GM12872 (cell line): ENCODE results near the gene WDR55.

Experiments
- CTCF ChIP-seq: IDR thresholded peaks from 3 replicates; pipeline ENCODE4 v1.5.1; 2011; ENCODE audit warnings: low read depth, mild to moderate bottlenecking, low read length, moderate library complexity; ENCODE audit not compliant: insufficient read depth

The WDR55 gene

GRCh38 chr5:140690941-140691924 is 26.5 kb downstream of the WDR55 start, which contains the start of the genes HARS1 and HARS2:
Gene HARS1, minus strand, starts transcription at chr5:140691370. Its CDS starts 66 bp downstream, at chr5:140691304.
Gene HARS2, plus strand, starts transcription at chr5:140691455. Its CDS starts 194 bp downstream, at chr5:140691649.
- no peak for TF ChIP-seq CTCF

GRCh38 chr5:140694276-140694675 is 29.6 kb downstream of the WDR55 start:
- no peak for TF ChIP-seq CTCF

DNA sequence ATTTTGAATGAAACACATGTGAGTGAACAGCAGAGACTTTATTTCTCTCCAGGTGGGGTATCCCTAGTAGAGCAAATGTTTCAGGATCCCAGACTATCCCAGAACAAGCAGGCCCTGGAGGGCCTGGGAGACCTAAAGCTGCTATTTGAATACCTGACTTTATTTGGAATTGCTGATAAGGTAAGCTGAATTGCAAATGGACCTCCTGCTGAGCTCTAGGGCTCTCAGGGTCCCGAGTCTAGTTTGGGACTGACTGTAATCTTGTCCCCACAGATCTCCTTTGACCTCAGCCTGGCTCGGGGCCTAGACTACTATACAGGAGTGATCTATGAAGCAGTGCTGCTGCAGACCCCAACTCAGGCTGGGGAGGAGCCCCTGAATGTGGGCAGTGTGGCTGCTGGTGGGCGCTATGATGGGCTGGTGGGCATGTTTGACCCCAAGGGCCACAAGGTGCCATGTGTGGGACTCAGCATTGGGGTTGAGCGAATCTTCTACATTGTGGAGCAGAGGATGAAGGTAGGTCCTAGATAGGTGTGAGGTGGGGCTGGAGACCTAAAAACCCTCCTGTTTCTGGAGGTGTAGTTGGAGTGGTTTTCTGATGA is 32.3 kb downstream of the WDR55 start:
- no peak for TF ChIP-seq CTCF

DNA sequence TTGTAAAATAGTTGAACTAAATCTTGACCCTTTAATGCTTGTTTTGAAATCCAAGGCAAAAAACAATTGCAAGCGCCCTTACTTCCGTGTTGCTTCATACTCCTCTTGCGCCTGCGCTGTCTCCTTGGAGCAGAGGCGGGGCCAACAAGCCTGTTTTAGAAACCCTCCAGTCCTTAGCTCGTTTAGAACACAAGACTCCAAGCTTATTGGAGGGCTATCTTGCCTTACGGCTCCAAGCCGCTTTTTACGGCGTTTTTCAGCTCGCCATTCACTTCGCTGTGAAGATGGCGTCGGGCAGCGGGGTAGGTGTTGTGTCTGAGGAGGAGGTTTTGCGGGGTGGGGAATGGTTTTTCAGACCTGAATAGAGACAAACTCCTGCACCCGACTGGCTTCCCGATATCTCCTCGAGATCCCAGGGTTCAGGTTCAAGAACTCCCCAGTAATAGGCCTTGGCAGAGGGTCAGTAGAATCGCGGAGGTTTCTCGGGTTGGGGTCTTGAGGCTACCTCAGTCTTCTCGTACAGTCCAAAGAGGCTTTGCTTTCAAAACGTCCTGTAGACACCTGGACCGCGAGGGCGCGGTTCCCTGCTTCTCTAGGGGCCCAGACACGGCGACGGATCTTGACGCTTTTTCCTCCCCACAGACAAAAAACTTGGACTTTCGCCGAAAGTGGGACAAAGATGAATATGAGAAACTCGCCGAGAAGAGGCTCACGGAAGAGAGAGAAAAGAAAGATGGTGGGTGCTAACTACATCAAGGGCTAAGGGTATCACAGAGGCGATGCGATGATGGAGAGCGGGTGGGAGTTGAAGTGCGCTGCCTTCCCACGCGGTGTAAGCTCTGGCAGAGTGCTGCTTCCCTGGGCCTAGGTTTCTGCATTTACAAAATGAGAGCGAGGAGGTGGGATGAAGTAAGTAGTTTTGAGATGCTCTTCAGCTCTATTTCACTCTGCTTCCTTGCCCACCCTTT is 35.8 kb downstream of the WDR55 start, which contains the start of gene ZMAT2:
Gene ZMAT2, plus strand, starts transcription at position 271 of the 968 bp plus-strand sequence. Its CDS starts 14 bp downstream, at position 285.
- TF ChIP-seq CTCF: no peak

DNA sequence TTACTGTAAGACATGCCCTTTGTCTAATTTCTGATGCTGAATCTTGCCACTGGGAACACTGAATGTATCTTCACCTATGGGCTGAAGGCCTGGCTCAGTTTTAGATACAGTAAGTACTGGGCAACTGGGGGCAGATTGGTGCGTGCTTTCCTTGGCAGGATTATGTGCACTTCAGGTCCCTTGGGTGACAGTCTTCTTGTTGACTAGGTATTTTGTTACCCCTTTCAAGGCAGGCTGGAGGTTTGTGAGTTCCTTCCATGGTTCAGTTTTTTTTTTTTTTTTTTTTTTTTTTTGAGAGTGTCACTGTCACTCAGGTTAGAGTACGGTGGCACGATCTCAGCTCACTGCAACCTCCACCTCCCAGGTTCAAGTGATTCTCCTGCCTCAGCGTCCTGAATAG is 43.1 kb downstream of the WDR55 start:
- no peak for TF ChIP-seq CTCF

- no peak for TF ChIP-seq CTCF
These were observed 46.3 kb downstream of the WDR55 start for GRCh38 chr5:140710899-140711552.
